GM23338 (cell line): ENCODE results near the gene OXER1. TPM values are rescaled to one million over a fixed set of nuclear protein-coding genes. Genes with fewer than 3 reads are reported as not detected.
A peak's percentile ranks its signal among the peaks of the same experiment; 100 is the strongest.

Experiments
- ATAC-seq: fragments of 200-7000 bp; cut with Tn5 transposase; 3 replicates; pipeline ENCODE4 v1.9.1; 2020
- DNase-seq: peaks from one replicate; pipeline ENCODE4 v3.0.0-alpha.2; 2015; ENCODE audit warnings: low spot score
- H2AFZ ChIP-seq: fragments of 200-600 bp; sonication (generic); 2 replicates; pipeline ENCODE4 v1.8.0; 2016; ENCODE audit warnings: antibody characterized with exemption, mild to moderate bottlenecking, moderate library complexity
- H3F3A ChIP-seq: fragments of 200-600 bp; sonication (generic); replicated peaks from 2 replicates; pipeline ENCODE4 v1.8.0; 2017; ENCODE audit warnings: antibody characterized with exemption, mixed run types, low read depth
- H3K27ac ChIP-seq: fragments of 200-600 bp; sonication (generic); 2 replicates; pipeline ENCODE4 v1.6.1; 2016; ENCODE audit warnings: low read depth
- H3K27me3 ChIP-seq: fragments of 200-600 bp; sonication (generic); 2 replicates; pipeline ENCODE4 v1.8.0; 2016; ENCODE audit warnings: mild to moderate bottlenecking, mixed run types, moderate library complexity; ENCODE audit not compliant: insufficient read depth
- H3K36me3 ChIP-seq: fragments of 200-600 bp; sonication (generic); 2 replicates; pipeline ENCODE4 v1.8.0; 2016; ENCODE audit warnings: mild to moderate bottlenecking; ENCODE audit not compliant: insufficient read depth
- H3K4me1 ChIP-seq: fragments of 200-600 bp; sonication (generic); 2 replicates; pipeline ENCODE4 v1.8.0; 2016; ENCODE audit warnings: mild to moderate bottlenecking, moderate library complexity; ENCODE audit not compliant: insufficient read depth
- H3K4me2 ChIP-seq: fragments of 200-600 bp; sonication (generic); 2 replicates; pipeline ENCODE4 v1.7.1; 2017; ENCODE audit warnings: mixed run types
- H3K4me3 ChIP-seq: fragments of 200-600 bp; sonication (generic); 2 replicates; pipeline ENCODE4 v1.6.1; 2016; ENCODE audit warnings: mixed run types
- H3K79me2 ChIP-seq: fragments of 200-600 bp; sonication (generic); replicated peaks from 2 replicates; pipeline ENCODE4 v1.8.0; 2017; ENCODE audit warnings: mild to moderate bottlenecking; ENCODE audit not compliant: insufficient read depth
- H3K9me2 ChIP-seq: fragments of 200-600 bp; sonication (generic); 2 replicates; pipeline ENCODE4 v1.8.0; 2017; ENCODE audit not compliant: insufficient read depth
- H4K20me1 ChIP-seq: fragments of 200-600 bp; sonication (generic); replicated peaks from 2 replicates; pipeline ENCODE4 v1.8.0; 2017; ENCODE audit warnings: mild to moderate bottlenecking; ENCODE audit not compliant: insufficient read depth
- H3K27ac Mint-ChIP-seq: 2 replicates; pipeline ENCODE4 v1.8.0; 2020; ENCODE audit warnings: inconsistent platforms, mild to moderate bottlenecking, moderate library complexity, mixed read lengths
- H3K27me3 Mint-ChIP-seq: 3 replicates; pipeline ENCODE4 v1.8.0; 2022; ENCODE audit warnings: low read depth, mild to moderate bottlenecking, moderate library complexity, mixed read lengths, inconsistent platforms; ENCODE audit not compliant: insufficient read depth, poor library complexity
- H3K36me3 Mint-ChIP-seq: 3 replicates; pipeline ENCODE4 v1.8.0; 2021; ENCODE audit warnings: low read depth, mild to moderate bottlenecking, inconsistent platforms, moderate library complexity, mixed read lengths
- H3K4me1 Mint-ChIP-seq: 3 replicates; pipeline ENCODE4 v1.8.0; 2020; ENCODE audit warnings: mild to moderate bottlenecking, inconsistent platforms, mixed read lengths
- H3K4me3 Mint-ChIP-seq: 3 replicates; pipeline ENCODE4 v1.8.0; 2021; ENCODE audit warnings: moderate library complexity, mild to moderate bottlenecking, inconsistent platforms, mixed read lengths
- H3K9me3 Mint-ChIP-seq: 3 replicates; pipeline ENCODE4 v1.8.0; 2020; ENCODE audit warnings: moderate library complexity, mild to moderate bottlenecking, inconsistent platforms, mixed read lengths
- EZH2 ChIP-seq: fragments of 200-600 bp; sonication (generic); IDR thresholded peaks from one replicate; pipeline ENCODE4 v1.8.0; 2017; ENCODE audit warnings: antibody characterized with exemption, mild to moderate bottlenecking, low read depth; ENCODE audit not compliant: unreplicated experiment
- POLR2AphosphoS5 ChIP-seq: IDR thresholded peaks from 2 replicates; pipeline ENCODE4 v1.6.1; 2016; ENCODE audit warnings: antibody characterized with exemption, low read depth
- STAT1 ChIP-seq: IDR thresholded peaks from one replicate; pipeline ENCODE4 v1.6.1; 2016; ENCODE audit warnings: antibody characterized with exemption; ENCODE audit not compliant: unreplicated experiment
- polyA plus RNA-seq: library from polyadenylated mRNA; unstranded; fragments of >200 nt; fragmentation: Nextera tagmentation; extraction: Ambion mirVana; gene quantifications from 2 replicates; pipeline ENCODE4 v1.2.1, GENCODE V29; 2016
- total RNA-seq: library from RNA; depleted of rRNA; stranded (reverse); fragments of >200 nt; shearing (Covaris generic); gene quantifications from 2 replicates; pipeline ENCODE4 v1.2.3, GENCODE V29; 2014
- TF ChIP-seq, protein P1 (sequence below), 2 experiments: fragments of 200-600 bp in 1 of 2; sonication (generic) in 1 of 2; conservative IDR thresholded peaks; 2 replicates each; pipeline versions ENCODE4 v1.5.1 to v1.6.1; 2016 to 2017; ENCODE audit warnings: antibody characterized with exemption in 2 of 2, low read depth in 2 of 2, mild to moderate bottlenecking in 2 of 2, moderate library complexity in 1 of 2

OXER1 gene
- total and polyA plus RNA-seq, 2 experiments from 2014 or later, result 0.69 to 1.5 TPM

DNA sequence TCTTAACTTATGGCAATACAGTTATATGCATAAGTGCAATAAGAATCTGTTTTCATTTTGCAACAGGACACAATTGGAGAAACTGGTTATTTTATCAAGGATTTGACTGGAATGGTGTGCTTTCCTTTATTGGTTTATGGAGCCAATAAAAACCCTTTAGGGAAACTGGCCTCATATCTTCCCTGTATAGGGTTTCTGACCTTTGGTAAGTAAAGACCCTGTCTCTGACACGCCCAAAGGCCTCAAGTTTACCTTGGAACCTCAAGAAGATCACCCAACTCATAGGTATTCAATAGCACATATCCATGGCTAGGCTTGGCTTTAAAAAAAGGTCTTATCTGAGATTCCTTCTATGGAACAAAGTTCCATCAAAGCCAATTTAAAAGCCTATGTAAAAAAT lies 17.2 kb upstream of the OXER1 start:
- no peak for DNase-seq
- no peak overlapping the region for H3K27ac ChIP-seq
- Mint-ChIP-seq H3K4me3 (no peak overlapping the region), H3K9me3 (peaks cover 58% of the 10 kb centered on the region), H3K36me3 (peaks cover 59% of the 10 kb centered on the region), H3K27ac (no peak overlapping the region), H3K27me3 (peaks cover 4% of the 10 kb centered on the region), H3K4me1 (peaks cover under 1% of the 10 kb centered on the region; the same call in 1 of the 3 replicates)
- no peak overlapping the region for H2AFZ ChIP-seq
- no peaks in the 10 kb centered on the region for H4K20me1 ChIP-seq
- H3K4me2 ChIP-seq, result no peak overlapping the region
- H3K27me3 ChIP-seq, result no peaks in the 10 kb centered on the region
- no peaks in the 10 kb centered on the region for H3K9me2 ChIP-seq
- H3K4me1 ChIP-seq, result no peaks in the 10 kb centered on the region
- no peak for ATAC-seq
- H3K36me3 ChIP-seq, result peaks cover 26% of the 10 kb centered on the region
- H3K79me2 ChIP-seq, result no peaks in the 10 kb centered on the region
- no peak for TF ChIP-seq POLR2AphosphoS5
- TF ChIP-seq EZH2, result no peak
- TF ChIP-seq, protein P1, sequence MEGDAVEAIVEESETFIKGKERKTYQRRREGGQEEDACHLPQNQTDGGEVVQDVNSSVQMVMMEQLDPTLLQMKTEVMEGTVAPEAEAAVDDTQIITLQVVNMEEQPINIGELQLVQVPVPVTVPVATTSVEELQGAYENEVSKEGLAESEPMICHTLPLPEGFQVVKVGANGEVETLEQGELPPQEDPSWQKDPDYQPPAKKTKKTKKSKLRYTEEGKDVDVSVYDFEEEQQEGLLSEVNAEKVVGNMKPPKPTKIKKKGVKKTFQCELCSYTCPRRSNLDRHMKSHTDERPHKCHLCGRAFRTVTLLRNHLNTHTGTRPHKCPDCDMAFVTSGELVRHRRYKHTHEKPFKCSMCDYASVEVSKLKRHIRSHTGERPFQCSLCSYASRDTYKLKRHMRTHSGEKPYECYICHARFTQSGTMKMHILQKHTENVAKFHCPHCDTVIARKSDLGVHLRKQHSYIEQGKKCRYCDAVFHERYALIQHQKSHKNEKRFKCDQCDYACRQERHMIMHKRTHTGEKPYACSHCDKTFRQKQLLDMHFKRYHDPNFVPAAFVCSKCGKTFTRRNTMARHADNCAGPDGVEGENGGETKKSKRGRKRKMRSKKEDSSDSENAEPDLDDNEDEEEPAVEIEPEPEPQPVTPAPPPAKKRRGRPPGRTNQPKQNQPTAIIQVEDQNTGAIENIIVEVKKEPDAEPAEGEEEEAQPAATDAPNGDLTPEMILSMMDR (conservative IDR thresholded peaks at IDR 0.05; ENCODE audit: low read depth in 2 of 2), result no peak
- no peaks in the 10 kb centered on the region for H3F3A ChIP-seq
- H3K4me3 ChIP-seq, result no peak overlapping the region

GRCh38 chr2:42777883-42778805 lies 14.2 kb upstream of the OXER1 start:
- H3K4me3 ChIP-seq, result no peak overlapping the region
- Mint-ChIP-seq H3K4me1 (peaks cover 11% of the 10 kb centered on the region), H3K4me3 (no peak overlapping the region), H3K27ac (no peak overlapping the region), H3K36me3 (peaks cover 64% of the 10 kb centered on the region), H3K27me3 (peaks cover 4% of the 10 kb centered on the region), H3K9me3 (peaks cover 69% of the 10 kb centered on the region)
- no peak for ATAC-seq
- no peaks in the 10 kb centered on the region for H3K79me2 ChIP-seq
- TF ChIP-seq EZH2, result no peak
- no peak for TF ChIP-seq STAT1
- TF ChIP-seq, protein P1 (conservative IDR thresholded peaks at IDR 0.05; ENCODE audit: low read depth in 2 of 2), result no peak
- no peaks in the 10 kb centered on the region for H3K27me3 ChIP-seq
- no peak overlapping the region for H2AFZ ChIP-seq
- no peak overlapping the region for H3K27ac ChIP-seq
- no peak overlapping the region for H3K4me2 ChIP-seq
- peaks cover 26% of the 10 kb centered on the region for H3K36me3 ChIP-seq
- peak; percentile 46 for DNase-seq
- H3F3A ChIP-seq, result 0 out of 2 replicates have a peak, but pooled peaks cover 4% of the 10 kb centered on the region
- no peaks in the 10 kb centered on the region for H3K9me2 ChIP-seq
- no peaks in the 10 kb centered on the region for H4K20me1 ChIP-seq
- peaks cover 16% of the 10 kb centered on the region for H3K4me1 ChIP-seq
